HG02981 (cell line): Measurements from ENCODE around the gene WWC1.

Source experiments
- ATAC-seq: cut with Tn5 transposase; IDR thresholded peaks from one replicate; pipeline ENCODE4 v1.9.1; 2021; ENCODE audit warnings: mild to moderate bottlenecking, moderate library complexity; ENCODE audit not compliant: unreplicated experiment

WWC1 gene

DNA sequence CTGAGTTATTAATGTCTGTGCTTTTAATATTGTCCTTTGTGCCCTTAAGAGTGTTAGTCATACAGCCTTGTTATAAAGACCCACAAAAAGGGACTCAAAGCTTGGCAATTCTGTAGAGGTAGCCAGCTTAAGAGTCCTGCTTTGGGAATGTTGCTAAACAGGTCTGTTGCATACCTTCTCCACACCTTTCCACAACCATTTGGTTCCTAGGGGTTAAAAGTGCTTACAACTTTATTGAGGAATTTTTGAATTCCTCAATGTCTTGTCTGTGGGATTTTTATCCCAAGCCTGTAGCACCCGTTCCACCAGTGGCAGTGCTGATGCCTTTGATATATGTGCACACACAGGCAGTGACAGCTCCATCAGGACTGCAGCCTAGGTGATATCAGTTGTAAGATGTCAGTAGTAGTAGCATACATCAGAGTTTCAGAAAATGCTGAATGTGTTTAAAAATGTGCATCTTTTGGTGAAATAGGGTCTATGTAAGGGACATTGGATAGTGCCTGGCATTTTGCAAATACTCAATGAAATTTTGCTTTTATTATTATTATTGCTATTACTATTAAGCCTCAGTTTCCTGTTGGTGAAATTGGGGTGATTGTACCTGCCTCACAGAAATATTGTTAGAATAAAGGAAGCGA lies 68.5 kb downstream of the WWC1 start:
- ATAC-seq = no peak

DNA sequence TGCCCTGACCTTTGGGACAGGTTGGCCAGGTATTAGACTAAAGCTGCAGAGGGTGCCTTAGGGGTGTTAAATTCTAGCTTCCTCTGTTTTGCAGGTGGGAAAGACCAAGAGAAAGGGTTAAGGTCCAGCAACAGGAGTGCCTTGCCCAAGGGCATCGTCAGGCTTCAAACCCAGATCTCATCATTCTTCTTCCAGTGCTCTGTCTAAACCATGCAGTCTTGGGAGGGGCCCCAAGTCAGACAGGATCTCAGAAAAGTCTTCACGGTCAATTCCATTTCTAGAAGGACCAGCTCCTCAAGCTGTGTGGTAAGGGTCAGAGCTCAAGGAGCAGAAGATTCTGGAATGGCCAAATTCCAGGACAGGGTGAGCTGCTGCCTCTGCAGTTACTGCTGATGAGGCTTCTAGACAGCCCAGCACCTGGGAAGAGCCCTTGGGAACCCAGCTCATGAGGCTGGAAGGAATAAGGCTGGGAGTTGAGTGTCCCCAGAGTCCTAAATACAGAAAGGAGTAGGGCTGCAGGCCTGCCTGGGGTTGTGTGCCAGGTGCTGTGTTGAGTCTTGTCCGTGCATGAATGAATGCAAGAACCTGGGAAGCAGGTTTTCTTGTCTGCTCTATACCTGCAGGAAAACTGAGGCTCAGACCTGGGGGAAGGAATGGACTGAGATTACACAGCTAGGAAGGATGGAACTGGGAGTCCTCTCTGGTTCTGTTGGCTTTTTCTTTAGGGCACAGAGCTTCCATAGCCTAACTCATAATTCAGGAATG lies 69.3 kb downstream of the WWC1 start:
- no peak for ATAC-seq

DNA sequence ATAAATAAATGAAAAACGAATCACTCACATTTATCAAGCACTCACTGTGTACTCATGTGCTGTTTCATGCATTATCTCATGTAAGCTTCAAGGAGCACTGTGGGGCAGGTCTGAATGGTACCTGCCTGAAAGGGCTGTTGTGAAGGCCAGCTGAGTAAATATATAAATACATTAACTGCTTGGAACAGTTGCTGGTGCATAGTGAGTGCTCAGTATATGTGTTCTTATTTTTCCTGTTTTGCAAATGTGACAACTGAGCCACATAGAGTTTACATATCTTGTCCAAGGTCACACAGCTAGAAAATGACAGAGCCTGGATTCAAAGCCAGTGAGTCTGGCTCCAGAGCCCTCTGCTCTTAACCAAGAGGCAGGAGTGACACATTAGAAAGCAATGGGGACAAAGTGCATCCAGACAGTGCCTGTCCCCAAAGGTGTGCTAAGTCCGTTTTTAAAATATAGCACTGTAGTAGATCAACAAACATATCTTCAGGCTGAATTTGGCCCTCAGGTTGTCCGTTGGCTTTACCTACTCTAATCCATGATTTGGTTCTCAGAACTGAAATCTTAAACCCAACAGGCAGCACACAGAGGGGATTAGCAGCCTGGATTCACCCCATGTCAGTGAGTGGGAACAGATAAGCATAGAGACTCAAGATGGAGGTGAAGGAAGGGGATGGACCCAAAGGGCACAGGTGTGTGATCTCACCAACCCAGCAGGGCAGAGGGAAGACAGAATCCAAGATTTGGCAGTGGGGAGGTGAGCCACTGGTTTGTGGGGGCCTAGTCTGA lies 70.8 kb downstream of the WWC1 start:
- ATAC-seq = no peak

DNA sequence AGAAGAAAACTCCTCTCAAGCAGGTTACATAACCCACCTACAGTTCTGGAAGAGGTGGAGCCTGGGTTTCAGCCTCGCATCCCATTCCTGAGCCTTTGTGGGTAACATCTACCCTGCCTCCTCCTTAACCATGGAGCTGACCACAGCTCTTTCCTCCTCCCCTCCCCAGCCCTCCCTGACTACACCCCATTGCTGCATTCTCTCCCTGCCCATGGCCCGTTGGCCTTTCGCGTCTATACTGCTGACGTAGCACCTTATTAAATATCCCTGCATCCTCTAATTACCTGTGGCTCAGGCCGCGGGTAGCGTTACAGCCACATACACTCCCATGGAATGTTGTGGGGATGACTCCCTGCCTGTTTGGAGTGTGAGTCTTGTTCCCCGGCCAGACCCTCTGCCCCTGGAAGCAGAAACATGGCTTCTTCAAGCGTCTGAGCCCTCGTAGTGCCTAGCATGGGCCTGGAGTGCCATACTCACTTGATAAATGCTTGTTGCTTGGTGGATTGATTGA lies 72.8 kb downstream of the WWC1 start:
- ATAC-seq = no peak

DNA sequence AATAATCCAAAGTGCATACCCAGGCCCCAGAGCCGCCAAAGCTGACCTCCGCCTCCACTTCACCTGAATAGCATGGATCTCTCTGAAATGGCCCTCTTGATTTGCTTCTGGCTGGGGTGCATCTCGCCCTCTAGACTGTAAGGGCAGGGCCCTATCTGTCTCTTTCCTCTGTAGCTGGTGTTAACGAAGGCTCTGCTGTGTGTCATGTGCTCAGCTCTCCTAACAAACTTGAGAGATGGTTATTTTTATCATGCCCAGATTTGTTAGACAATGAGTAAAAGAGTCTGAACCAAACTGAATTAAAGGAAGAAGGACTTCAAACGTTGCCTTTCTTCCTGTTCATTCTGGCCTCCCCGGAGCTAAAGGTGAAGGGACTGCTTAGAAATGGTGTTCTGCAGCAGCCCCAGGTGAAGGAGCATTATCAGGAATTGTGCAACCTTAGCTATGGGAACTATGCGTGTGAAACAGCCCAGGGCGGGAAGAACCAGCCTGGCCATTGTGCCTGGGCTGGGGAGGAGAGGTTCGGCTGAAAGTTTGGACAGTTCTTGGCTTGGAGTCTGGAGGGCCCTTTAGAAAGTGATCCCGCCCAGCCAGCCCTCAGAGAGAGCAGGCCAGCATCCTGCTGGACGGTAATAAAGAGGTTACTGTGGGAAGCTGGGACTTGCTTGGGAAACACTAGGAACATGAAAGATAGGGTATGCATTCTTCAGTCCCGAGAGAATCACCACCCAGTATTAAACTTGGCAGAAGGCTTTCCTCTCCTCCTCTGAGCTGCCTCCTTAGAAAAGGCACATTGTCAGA lies 73.5 kb downstream of the WWC1 start:
- no peak for ATAC-seq

DNA sequence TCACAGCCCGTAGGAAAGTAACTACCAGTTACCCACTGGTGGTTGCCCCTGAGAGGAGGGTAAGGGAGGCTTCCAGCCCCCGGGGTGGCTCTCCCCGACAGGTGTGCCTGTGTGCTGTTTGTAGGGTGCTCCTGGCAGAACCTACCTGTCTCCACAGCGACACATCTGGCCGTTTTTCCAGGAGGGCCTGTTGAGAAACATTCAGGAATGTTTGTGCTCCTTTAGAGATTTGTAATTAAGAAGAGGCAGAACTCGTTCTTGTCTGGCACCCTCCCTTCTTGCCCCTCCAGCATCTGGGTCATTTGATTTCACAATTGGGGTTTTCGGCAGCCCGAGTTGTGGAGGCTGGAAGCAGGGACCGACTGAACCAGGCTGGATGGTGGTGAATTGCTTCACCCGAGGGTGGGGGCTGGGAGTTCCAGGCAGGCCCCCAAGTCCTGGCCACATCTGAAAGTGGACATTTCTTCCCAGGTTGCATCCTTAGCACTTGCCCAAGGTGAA lies 74.2 kb downstream of the WWC1 start:
- ATAC-seq = no peak

DNA sequence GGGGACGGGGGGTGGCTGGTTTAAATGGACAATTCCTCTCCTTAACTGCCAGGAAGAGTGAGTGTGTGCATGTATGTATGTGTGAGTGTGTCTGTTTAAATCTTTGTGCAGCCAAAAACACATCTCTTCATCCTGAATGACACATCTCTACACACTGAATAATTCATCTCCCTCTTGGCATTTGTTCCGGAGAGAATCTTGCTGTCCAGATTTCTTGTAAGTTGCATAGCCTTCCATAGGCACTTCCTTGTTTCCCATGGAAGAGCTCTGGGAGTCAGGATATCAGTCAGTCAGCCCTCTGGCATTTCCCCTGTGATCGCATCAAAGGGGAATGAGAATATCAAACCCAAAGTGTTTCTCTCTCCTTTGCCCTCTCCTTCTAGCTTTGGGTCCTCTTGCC lies 74.7 kb downstream of the WWC1 start:
- ATAC-seq = no peak

DNA sequence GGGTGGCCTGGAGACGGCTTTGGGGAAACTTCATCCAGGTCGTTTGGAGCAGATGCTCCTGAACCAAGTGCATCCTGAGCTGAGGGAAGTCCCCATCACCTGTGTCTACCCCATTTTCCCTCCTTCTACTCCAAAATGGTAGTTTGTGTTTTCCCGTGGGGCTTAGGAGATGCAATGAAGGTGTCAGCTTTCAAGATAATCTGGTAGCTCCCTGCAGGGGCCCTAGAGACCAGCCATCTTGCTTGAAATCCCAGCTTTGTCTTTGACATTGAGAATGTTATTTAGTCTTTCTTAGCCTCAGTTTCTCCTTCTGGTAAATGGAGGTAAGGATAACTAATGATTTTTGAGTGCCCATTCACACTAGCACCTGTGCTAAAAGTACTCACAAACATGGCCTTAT lies 77.4 kb downstream of the WWC1 start:
- ATAC-seq = no peak

DNA sequence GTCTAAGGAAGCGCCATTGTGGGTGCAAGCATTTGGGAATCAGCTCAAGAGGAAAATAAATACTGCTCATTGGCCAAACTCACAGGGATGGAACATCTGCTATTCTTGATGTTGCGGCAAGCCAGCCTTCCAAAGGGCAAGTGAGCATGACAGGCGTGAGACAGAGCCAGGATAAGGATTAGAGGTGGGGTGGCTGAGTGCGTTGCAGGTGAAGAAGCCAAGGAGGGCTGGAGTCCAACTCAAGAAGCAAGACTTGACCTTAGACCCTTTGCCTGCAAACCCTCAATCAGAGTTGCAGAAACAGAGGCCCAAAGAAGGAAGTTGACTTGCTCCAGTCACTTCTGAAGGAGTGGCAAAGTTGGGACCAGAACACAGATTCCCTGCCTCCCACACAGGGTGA lies 79.4 kb downstream of the WWC1 start:
- ATAC-seq = no peak

DNA sequence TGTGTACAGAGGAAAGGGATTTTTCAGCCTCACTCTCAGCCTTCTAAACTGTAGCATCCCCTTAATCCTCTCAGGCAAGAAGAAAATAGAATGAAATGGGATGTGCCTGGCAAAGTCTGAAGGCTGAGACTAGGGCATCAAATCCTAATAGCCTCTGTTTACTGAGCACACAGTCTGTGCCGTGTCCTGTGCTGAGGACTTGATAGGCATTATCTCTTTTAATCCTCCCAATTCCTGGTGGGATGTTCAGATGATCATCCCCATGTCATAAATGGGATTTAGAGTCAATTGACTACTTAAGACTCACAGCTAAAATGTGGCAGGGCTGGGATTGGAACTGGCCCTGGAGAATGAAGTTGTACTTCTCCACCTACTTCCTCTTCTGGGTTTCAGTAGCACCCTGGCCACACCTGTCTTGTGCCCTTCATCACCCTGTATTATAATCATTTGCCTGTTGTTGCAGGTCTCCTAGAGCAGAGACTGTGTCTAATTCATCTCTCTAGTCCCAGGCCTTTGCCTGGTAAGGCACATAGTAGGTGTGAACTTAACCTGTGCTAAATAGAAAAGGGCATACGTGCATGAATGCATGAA lies 81.0 kb downstream of the WWC1 start:
- ATAC-seq = peak; percentile 54

DNA sequence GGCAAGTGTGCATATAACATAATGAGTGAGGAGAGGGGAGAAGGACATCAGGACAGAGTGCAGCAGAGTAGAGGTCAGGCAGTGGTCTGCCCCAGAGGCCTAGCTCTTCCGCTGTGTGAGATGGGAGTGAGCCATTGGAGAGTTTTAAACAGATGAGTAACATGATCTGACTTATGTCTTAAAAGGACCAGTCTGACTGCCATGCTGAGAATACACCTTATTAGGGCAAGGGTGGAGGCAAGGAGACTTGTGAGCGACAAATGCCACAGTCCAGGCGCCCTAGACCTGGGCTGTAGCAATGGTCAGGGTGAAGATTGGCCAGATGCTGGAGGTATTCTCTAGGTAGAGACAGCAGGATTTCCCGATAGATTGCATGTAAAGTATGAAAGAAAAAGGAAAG lies 83.1 kb downstream of the WWC1 start:
- no peak for ATAC-seq

DNA sequence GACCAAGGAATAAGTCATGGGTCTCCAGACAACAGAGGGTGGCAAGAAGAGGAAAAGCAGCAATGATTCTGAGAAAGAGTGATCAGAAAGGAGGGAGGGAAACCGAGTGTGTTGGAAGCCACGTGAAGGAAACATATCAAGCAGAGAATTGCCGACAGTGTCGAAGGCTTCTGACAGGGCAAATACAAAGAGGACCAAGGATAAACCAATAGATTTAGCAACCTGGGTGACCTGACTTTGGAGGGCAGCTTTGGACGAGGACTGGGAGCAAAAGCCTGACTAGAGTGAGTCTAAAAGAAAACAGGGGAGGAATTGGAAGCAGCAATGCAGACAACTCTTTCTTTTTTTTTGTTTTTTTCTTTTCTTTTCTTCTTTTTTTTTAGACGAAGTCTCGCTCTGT lies 83.8 kb downstream of the WWC1 start:
- no peak for ATAC-seq

DNA sequence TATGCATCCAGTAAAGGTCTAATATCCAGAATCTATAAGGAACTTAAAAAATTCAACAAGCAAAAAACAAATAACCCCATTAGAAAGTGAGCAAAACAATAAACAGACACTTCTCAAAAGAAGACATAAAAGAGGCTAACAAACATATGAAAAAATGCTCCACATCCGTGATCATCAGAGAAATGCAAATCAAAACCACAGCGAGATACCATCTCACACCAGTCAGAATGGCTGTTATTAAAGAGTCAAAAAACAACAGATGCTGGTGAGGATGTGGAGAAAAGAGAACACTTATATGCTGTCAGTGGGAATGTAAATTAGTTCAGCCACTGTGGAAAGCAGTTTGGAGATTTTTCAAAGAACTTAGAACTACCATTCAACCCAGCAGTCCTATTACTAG lies 86.1 kb downstream of the WWC1 start:
- ATAC-seq = no peak

DNA sequence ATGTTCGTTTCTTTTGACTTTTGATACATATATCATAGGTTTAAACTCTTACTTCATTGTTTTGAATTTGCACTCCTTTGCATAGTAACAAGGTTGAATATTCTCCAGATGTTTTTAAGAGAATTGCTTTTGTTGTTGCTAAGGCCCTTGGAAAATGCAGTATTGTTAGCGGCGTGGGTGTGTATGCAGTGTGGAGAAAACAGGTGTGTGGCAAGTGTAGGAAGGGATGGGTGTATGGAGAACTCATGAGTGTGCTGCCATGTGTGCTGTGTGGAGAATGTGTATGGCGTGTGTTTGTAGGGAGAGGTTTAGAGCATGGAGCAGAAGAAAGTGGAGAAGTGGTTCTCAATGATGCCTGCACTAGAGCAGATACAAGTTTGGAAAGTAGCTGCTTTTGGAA lies 87.3 kb downstream of the WWC1 start:
- ATAC-seq = no peak

DNA sequence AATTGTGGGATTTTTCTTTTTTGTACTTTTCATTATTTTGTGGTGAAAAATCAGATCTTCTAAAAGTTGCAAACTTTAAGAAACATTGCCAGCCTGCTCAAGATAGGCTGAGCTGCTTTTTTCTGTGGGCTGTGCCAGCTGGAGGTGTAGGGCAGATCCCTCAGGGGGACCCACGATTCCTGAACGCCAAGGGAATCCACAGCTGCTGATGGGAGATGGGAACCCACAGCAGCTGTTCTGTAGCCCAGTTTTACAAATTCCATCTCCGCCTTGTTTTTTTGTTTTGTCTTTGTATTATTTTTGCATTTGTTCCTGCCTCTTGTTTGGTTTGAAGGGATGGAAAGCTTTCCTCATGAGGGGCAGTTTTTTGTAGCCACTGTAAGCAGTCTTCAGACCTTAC lies 91.0 kb downstream of the WWC1 start:
- ATAC-seq = no peak

DNA sequence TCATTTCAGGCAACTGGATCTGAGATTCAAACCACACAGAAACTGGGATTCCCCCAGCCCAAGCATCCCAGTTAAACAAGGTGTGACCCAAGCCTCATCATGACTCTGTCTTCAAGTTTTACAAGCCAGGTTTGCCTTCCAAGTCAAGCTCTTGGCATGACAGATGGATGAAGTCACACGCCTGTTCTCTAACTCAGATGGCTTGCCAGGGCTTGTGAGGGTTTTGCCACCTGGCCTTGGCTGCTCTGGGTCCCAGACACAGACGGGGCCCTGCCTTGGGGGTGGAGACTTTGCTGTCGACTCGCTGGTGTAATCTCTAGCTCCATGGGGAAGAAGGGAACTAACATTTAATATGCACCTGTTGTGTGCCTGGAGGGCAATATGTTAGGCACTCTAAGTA lies 99.0 kb downstream of the WWC1 start:
- no peak for ATAC-seq

DNA sequence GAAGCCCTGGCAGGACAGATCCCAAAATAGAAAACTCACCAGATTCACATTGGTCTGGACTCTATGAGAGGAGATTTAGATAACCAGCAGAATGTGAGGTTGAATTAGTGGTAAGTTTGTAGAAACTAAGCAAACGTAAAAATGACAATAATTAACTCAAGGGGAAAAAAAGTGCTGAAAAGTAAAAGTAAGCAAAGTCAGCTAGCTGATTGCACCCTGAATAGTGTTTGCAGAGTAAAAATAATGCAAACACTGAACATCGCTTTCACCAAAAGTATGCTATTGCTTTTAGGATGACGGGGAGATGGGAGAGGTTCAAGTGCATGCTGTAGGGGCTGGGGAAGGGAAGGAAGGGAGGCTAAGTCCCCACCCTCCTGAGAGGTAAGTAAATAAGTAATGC lies 102.3 kb downstream of the WWC1 start:
- no peak for ATAC-seq

DNA sequence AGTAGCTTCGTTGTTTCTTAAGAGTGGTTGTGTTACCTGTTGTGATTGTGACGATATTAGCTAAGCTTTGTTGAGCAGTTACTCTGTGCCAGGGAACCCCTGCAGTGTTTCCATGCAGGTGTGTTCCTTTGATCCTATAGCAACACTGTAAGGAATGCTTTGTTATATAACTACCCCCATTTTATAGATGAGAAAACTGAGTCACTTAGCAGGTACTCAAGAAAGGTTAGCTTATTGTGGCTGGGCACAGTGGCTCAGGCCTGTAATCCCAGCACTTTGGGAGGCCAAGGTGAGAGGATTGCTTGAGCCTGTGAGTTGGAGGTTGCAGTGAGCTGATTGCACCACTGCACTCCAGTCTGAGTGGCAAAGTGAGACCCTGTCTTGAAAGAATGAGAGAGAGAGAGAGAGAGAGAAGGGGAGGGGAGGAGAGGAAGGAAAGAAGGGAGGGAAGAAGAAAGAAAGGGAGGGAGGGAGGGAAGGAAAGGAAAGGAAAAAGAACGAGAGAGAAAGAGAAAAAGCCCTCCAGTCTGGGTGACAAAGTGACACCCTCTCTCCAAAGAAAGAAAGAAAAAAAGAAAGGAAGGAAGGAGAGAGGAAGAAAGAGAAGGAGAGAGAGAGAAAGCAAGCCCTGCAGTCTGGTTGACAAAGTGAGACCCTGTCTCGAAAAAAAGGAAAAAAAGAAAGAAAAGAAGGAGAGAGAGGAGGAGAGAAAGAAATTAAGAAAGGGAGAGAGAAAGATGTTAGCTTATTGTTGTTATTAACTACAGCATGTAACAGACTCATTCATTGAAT lies 109.2 kb downstream of the WWC1 start:
- no peak for ATAC-seq

DNA sequence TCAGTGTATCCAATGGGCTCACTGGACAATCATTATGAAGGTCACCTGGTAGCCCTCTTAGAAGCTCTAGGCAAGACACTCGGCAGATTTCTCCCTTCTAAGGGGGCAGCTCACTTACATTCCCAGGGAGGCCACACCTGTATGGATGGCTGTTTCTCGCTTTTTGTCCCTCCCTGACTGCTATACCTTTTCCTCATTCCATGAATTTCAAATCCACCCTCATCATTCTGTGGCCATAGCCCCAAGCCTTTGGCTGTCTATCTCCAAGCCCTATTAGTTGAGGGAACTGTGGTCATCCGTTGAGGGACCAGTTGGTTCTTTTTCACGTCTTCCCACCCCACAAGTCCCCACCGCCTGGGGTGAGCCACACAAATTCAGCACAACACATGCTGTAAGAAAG lies 109.8 kb downstream of the WWC1 start:
- no peak for ATAC-seq

DNA sequence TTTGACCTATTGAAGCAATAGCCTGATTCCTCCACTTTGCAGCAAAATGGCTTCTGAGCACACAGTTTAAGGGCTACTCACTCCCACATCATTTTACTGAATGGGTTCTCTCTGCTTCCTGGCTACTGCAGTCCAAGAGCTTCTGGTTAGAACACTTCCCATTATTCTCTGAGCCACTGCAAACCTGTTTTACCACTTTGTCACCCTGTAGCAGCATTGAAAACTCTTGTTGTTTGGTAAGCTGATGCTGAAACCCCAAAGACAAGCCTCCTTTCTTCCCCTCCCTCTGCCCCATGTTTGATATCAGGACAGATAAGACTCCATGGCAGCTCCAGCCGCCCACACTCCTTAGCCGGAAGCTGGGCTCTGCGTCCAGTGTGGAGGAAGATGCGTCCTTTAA lies 110.4 kb downstream of the WWC1 start:
- ATAC-seq = no peak
